SK-N-DZ (cell line): Measurements from ENCODE around the gene ARHGEF26.

Experiments
- DNase-seq: peaks from one replicate; pipeline ENCODE4 v3.0.0-alpha.2; 2015; ENCODE audit warnings: low spot score

Gene ARHGEF26

DNA sequence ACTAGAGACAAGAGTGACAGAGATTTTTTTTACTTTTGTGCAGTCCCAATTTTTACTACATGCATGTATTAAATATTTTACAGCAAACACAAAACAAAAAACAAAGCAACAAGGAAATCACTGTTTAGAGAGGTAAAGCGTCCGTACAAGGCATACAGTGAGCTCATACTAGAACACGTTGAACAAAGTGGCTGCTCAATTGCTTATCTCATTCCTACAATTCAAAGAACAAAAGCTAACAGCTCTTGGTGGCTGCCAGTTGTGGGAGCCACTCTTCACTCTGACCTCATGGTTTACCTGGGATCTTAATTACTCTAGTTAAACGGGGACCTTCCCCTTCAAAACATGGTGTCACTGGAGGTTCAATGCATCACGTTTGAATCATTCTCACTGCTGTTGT, 7.6 kb upstream of the ARHGEF26 start:
- DNase-seq: no peak

- no peak for DNase-seq
Measured at GRCh38 chr3:154115332-154115731, 5.9 kb upstream of the ARHGEF26 start.

DNA sequence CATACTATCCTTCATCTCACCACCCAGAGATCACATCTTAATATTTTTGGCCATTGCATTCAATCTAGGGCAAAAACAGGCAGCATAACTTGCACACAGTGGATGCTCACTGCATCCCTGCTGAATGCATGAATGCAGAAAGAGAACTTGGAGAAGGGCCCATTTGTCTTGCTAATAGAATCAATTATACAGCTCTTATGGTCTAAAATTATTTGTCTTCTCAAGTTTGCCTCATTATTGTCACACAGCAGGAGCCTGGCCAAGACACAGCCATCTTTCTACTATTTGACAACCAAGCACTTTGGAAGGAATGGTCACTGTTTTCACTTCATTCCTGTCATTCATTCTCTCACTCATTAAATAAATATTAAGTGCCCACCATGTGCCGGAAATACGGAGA, 1.2 kb upstream of the ARHGEF26 start:
- DNase-seq: no peak

- DNase-seq: peak; percentile 50
Measured at GRCh38 chr3:154121701-154122551, 736 bp downstream of the ARHGEF26 start.

DNA sequence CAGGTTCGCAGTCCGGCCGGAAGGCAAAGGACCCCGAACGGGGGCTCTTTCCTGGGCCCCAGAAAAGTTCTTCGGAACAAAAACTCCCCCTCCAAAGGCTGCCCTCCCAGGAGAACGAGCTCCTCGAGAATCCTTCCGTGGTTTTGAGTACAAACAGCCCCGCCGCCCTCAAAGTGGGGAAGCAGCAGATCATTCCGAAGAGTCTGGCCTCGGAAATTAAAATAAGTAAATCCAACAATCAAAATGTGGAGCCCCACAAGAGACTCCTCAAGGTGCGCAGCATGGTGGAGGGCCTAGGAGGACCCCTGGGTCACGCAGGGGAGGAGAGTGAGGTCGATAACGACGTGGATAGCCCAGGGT, 1.3 kb downstream of the ARHGEF26 start:
- DNase-seq: no peak

DNA sequence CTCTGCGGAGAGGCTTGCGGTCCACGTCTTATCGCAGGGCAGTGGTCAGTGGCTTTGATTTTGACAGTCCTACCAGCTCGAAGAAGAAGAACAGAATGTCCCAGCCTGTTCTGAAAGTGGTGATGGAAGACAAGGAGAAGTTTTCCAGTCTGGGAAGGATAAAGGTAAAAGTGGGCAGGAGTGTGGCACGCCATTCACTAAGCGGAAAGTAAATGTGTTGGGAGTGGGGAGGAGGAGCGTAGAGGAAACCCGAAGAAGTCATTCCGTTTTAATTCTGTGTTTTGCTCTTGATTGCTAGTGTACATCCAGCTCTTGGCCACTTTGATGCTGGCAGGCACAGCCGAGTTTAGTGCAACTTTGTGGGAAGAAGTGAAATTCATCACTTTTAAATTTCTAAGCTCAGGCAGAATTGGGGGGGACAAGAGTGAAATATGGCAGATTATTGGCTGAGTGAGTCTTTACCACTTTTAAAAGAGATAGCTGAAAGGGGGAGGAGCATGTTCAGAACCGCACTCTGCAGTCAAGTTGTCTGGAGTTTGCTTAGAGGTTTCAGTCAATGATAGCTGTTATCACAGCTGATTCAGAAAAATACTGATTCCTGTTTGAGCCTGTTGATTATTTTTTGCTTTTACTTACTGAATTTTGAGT, 1.8 kb downstream of the ARHGEF26 start:
- peak; percentile 17 for DNase-seq

GRCh38 chr3:154123906-154124305, 2.7 kb downstream of the ARHGEF26 start:
- DNase-seq: no peak

DNA sequence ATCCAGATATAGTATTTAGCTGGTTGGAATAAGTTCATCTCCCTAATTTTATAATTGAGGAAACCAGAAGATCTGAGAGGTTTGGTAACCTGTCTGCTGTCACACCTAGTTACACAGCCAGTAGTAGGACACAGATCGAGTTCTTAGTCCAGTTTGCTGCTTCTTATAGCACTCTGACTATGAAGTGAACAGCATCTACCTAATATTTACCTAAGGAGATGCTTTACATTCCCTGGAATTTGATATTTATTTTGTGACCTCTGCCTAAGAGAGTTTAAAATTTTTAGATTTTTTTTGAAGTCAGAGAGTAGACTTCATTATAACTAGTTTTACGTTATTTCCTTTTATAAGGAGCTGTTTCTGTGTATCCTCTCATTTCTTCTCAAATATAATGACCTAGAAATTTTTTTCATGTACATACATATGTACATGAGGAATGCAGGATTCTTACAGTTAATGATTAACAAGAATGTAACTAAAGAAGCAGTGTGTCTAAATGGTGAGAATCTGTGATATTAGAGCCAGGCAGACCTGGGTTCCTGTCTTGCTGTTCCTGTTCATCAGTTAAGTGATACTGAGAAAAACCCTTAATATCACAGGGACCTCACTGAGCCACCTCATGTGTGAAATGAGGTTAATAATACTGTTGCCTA, 4.3 kb downstream of the ARHGEF26 start:
- no peak for DNase-seq

DNA sequence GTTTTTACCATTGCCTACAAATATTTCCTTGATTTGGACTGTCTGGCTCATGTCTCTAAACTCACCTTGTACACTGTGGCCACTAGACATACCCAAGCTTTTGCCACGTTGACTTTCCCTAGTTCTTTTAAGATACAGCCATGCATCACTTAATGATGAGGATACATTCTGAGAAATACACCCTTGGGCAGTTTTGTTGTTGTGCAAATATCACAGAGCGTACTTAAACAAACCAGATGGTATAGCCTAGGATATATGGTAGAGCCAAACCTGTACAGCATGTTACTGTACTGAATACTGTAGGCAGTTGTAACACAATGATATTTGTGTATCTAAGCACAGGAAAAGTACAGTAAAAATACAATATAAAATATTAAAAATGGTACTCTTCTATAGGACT, 5.5 kb downstream of the ARHGEF26 start:
- DNase-seq: no peak

GRCh38 chr3:154129625-154130024, 8.4 kb downstream of the ARHGEF26 start:
- no peak for DNase-seq

DNA sequence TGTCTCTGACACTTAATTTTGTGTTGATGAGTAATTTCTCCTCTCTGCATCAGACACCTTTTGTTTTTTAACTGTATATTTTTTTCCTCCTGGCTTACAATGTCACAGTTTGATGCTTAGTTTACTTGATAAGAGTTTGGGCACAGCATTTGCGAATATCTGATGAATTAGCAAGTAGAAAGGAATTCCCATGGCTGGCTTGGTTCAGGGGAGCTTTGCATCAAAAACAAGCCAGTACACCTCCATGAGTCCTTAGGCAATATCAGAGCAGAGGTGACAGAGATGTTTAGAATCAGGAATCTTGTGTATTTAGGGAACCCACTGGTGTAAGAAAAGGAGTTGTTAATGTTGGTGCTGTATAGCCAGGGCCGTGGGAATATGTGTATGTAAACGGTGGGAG, 9.3 kb downstream of the ARHGEF26 start:
- DNase-seq: no peak

GRCh38 chr3:154131830-154132229, 10.6 kb downstream of the ARHGEF26 start:
- no peak for DNase-seq

GRCh38 chr3:154132777-154133375, 11.7 kb downstream of the ARHGEF26 start:
- no peak for DNase-seq

DNA sequence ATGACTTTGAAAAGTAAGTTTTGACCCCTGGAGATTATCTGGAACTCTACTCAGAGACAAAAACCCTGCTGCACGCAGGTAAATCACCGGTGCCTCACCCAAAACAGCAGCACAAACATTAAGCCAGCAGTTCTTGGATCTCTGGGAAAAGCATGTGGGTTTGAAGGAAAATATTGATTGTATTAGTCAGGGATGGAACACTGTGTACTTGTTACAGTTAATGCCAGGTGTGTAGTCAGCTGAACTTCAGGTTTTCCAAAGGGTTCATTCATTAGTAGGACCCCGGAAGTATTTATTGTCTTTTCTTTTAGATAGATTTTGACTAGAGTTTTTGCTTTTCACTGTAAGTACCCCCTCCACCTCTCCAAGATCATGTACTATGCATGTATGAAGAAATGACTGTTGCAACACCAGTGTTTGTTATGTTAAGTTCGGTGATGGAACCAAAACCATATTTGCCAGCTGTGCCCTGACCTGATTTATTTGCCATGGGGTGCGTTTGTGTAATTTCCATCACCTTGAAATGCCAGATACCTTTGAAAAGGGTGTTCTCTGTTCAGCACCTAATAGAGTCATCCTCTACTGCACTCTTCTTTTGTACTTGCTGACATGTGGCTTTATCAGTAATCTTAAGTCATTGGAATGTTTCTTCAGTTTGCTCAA, 14.5 kb downstream of the ARHGEF26 start:
- no peak for DNase-seq

- no peak for DNase-seq
Measured at GRCh38 chr3:154137036-154137435, 15.8 kb downstream of the ARHGEF26 start.

DNA sequence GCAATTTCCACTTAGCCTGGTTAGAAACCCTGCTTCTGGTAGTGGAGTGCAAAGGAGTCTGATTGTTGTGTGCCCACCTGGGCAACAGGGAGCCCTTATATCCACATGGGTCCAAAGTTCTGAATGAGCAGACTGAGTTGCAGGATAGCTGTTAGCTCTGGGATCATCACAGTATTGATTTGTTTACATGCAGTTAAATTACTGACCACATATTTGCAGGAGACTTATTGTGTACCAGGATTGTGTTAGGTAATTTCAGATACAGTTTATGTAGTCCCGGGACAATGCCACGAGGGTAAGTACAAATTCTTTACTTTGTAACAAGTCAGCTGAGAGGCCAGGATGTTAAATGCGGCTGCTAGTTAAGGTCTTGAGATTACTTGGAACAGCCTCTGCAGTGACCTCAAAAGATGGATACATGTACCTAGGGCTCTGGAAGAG, 18.8 kb downstream of the ARHGEF26 start:
- no peak for DNase-seq

DNA sequence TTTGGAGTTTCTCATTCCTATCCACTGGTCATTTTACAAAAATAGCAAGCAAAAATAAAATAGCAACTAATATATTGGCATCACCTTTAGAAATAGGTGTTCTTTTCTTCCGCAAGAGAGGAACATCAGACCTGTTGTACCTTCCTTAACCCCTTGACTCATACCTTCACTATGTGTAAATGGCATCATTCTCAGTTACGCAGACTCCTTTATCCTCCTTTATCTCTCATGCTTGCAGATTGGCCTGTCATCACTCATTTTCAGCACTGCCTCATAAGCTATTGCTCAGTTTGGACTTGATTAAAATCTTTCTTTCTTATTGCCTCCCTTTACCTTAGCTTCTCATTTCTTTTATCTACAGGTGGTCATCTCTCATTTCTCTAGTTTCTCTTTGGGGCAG, 21.4 kb downstream of the ARHGEF26 start:
- DNase-seq: no peak

DNA sequence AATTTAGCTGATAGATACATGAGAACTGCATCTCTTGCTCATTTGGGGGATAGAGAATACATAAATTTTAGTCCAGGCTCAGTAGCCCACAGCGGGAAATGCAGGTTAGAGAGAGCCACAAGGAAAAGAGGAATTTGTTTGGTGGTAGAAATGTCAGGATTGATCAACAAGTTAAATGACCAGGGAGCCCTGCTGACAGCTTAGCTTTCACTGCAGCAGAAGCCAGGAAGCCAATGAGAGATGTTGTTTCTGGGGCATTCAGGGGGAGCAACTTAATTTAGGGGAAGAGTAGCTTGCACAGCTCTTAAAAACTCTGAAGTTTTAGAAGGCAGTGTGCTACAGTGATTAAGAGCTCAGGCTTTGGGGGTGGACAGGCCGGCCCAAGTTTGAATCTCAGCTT, 22.7 kb downstream of the ARHGEF26 start:
- DNase-seq: no peak

DNA sequence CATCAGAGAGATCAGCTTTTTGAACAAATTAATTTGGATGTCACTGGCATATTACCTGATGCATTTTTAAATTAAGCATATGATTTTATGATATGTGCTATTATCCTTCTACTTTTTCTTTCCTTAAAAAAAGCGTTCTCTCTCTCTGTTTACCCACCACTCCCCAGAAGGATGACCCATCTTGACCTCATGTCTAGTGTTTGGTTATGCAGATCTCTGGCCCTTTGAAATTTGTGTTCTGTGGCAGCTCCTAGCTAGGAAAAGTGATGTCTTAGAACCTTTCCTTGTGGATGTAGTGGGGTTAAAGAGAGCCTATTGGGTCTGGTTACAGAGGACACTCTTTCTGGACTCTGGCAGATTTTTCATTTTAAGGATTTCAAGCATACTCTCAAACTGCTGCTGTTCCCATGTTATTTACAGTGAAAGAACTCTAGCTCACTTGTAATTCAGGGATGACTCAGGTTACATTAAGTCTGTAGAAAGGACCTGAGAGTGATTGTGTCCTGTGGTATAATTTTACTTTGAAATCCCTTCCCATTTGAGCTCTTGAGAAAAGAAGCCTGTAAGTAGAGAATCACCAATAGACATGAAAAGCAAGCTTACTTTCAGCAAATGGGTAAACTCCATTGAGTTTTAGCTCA, 23.8 kb downstream of the ARHGEF26 start:
- DNase-seq: no peak

- no peak for DNase-seq
Measured at GRCh38 chr3:154148541-154148940, 27.4 kb downstream of the ARHGEF26 start.

GRCh38 chr3:154149286-154149685, 28.1 kb downstream of the ARHGEF26 start:
- no peak for DNase-seq
